Epithelial cell of esophagus (primary cell): ENCODE data around the gene LRCH3.

Source experiments
- DNase-seq: peaks from one replicate; pipeline ENCODE4 v3.0.0; 2010; ENCODE audit warnings: low read depth
- H3K4me3 ChIP-seq: 2 replicates; pipeline ENCODE4 v1.5.1; 2011; ENCODE audit warnings: mild to moderate bottlenecking, low read length, control low read depth
- TF ChIP-seq, protein P1 (sequence below): IDR thresholded peaks from 2 replicates; pipeline ENCODE4 v1.5.1; 2011; ENCODE audit warnings: low read depth, mild to moderate bottlenecking, low read length, control low read depth, inconsistent platforms; ENCODE audit not compliant: insufficient read depth; ENCODE audit errors: missing control alignments

LRCH3 gene

DNA sequence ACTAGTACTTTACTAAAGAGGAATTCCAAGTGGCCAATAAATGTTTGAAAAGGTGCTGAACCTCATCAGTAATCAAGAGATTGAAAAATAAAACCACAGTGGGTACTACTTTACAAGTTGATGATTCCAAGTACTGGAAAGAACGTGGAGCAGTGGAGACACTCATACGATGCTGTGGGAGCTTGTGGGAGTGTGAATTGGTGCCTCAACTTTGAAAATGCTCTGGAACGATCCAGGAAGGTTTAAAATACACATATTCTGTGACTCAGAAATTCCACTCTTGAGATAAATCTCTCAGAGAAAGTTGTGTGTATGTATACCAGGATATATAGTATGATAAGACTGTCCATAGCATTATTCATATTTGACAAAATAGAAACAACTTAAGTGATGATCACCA, 9.3 kb downstream of the LRCH3 start:
- no peak overlapping the region for H3K4me3 ChIP-seq
- no peak for DNase-seq
- TF ChIP-seq, protein P1, sequence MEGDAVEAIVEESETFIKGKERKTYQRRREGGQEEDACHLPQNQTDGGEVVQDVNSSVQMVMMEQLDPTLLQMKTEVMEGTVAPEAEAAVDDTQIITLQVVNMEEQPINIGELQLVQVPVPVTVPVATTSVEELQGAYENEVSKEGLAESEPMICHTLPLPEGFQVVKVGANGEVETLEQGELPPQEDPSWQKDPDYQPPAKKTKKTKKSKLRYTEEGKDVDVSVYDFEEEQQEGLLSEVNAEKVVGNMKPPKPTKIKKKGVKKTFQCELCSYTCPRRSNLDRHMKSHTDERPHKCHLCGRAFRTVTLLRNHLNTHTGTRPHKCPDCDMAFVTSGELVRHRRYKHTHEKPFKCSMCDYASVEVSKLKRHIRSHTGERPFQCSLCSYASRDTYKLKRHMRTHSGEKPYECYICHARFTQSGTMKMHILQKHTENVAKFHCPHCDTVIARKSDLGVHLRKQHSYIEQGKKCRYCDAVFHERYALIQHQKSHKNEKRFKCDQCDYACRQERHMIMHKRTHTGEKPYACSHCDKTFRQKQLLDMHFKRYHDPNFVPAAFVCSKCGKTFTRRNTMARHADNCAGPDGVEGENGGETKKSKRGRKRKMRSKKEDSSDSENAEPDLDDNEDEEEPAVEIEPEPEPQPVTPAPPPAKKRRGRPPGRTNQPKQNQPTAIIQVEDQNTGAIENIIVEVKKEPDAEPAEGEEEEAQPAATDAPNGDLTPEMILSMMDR, result no peak

DNA sequence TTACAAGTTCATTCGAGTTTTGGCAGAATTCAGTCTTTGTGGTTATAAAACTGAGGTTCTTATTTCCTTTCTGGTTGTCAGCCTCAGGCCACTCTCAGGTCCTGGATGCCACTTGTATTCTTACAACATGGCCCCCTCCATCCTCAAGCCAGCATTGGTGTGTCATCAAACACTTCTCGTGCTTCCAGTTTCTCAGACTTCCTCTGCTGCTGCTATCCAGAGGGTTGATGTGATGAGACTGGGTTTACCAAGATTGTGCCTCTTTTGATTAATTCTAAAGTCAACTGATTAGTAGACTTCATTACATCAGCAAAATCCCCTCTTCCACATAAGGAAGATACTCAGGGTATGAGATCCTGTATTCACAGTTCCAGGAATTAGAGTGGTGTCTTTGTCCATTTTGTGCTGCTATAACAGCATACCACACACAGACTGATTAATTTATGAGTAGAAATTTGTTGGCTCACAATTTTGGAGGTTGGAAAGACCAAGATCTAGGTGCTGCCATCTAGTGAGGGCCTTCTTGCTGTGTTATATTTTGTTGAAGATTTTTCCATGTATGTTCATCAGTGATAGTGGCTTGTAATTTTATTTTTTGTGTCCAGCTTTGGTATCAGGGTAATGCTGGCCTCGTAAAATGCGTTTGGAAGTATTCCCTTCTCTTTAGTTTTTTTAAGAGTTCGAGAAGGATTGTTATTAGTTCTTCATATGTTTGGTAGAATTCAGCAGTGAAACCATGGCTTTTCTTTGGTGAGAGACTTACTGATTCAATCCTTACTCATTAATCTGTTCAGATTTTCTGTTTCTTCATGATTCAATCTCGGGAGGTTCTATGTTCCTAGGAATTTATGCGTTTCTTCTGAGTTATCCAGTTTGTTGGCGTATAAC, 11.1 kb downstream of the LRCH3 start:
- H3K4me3 ChIP-seq, result no peak overlapping the region
- peak; percentile 61 for DNase-seq
- TF ChIP-seq, protein P1, result peak; percentile 52

DNA sequence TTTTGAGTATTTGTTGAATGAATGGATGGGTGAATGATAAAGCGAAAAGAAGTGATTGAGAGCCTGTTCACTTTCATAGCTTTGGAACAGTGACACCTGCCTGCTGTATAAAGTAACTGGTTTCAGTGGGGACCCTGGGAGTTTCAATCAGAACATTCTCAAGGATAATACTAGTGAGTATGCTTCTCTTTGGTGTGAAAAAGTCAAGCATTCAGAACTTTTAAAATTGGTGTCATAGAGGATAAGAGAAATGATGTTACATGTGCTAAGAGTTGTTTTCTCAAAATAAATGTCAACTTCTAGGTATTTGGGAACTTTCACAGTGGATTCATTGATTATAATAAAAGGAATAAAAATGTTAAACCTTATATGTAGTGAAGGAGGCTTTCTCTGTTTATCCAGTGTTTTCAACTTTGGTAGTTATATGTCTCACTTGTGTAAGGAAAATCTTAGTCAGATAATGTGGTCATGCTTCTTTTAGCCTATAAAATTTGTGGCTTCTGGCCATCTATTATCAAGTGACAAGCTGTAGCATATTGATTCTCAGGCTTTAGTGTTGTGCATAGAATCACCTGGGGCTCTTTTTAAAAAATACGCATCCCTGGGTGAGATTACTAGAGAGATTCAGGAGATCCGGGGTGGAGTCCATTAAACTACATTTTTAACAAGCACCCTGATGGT, 11.9 kb downstream of the LRCH3 start:
- no peak overlapping the region for H3K4me3 ChIP-seq
- TF ChIP-seq, protein P1, result peak; percentile 12
- DNase-seq, result no peak

DNA sequence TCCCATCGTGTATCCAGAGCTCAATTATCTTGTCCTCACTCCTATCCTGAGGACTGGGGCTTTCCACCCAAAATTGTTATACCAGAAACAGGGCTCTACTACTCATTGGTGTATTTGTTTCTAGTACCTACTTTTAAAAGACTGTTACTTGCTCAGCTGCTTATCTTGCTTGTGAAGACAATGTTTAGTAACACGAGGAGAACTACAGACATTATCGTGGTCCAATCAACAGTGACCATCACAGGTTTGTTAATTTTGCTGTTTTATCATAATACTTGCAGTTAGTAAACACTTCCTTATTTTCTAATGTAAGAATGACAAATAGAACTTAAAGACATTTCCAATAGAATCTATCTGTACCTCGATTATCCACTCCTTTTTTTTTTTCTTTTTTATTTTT, 13.5 kb downstream of the LRCH3 start:
- TF ChIP-seq, protein P1, result no peak
- no peak overlapping the region for H3K4me3 ChIP-seq
- DNase-seq, result no peak

DNA sequence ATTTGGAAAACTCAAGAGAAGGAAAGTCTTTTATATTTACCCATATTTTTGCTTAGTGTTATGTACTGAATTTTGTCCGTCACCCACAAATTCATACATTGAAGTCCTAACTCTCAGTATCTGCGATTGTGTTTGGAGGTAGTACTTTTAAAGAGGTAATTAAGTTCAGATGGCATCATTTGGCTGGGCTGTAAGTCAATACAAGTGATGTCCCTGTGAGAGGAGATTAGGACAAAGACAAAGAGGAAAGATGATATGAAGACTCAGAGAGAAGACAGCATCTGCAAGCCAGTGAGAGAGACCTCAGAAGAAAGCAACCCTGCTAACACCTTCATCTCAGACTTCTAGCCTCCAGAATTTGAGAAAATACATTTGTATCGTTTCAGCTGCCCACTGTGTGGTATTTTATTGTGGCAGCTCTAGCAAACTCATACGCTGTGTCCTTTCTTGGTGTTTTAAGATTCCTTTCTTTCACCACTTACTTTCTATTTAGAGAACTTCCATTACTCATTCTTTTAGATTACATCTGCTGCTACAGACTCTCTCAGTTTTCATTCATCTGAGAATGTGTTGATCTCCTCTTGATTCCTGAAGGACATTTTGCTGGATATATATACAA, 17.0 kb downstream of the LRCH3 start:
- no peak overlapping the region for H3K4me3 ChIP-seq
- TF ChIP-seq, protein P1, result no peak
- no peak for DNase-seq

DNA sequence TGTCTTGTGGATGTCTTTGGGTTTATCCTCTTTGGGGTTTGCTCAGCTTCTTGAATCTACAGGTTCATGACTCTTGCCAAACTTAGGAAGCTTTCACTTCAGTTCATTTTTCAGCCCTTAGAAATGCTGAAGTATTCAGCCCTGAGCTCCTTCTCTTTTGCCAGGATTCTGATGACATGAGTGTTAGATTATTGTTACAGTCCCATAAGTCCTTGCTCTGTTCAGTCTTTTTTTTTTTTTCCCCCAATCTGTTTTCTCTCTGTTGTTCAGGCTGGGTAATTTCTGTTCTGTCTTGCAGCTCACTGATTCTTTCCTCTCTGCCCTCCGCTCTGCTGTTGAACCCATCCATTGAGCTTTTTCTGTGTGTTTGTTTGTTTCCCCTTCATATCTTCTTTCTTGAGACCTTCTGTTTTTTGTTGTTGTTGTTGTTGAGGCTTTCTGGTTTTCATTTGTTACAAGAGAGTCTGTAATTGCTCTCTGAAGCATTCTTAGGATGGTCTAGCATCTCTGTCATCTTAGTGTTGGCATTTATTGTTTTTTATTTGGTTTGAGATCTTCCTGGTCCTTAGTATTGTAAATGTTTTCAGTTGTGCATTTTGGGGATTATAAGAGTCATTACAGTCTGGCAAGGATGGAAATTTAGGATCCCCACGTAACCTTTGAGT, 18.4 kb downstream of the LRCH3 start:
- H3K4me3 ChIP-seq, result no peak overlapping the region
- DNase-seq, result no peak
- TF ChIP-seq, protein P1, result no peak
